ENCODE results near the gene MCF2L. TPM values are rescaled to one million over a fixed set of nuclear protein-coding genes. Genes with fewer than 3 reads are reported as not detected.

The MCF2L gene
- total RNA-seq, 1 experiment from 2014 or later = 22.1 TPM

DNA sequence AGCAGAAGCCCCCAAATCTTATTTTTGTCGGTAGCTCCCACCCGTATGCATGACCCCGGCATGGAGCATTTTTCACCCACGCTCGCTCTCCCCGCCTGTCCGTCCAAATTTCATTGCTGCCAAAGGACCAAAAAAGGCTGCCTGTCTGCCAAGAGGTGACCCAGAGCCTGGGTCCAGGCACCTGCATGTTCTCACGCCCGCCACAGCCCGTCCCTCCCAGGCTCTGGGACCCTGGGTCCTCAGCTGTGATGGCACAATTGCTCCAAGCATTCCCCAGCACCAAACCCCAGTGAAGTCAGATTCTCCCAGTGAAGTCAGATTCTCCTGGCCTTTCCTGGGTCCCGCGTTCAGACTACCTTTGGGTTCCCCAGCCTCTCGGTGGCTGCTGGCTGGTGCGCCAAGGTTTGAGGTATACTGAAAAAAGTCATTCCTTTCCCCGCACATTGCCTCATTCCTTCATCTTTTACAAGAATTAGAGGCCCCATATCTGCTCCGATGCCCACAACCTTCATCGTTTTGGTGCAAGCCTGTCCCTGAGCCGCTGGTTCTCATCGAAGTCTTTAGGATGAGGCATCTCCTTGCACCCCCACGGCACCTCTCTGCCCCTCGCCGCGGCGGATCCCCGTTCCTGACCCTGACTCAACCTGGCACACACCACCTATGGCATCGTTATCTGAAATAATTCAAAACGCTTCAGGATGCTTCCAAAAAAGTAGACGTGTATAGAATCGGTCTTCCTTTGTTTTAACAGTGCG, 77.3 kb downstream of the MCF2L start:
- Mint-ChIP-seq H3K4me3 (ENCODE audit: unreplicated experiment) (no peak overlapping the region), H3K9me3 (ENCODE audit: unreplicated experiment) (no peaks in the 10 kb centered on the region), H3K27me3 (ENCODE audit: insufficient read depth, unreplicated experiment) (no peaks in the 10 kb centered on the region), H3K27ac (ENCODE audit: unreplicated experiment) (no peak overlapping the region), H3K4me1 (ENCODE audit: low read depth, unreplicated experiment) (no peaks in the 10 kb centered on the region), H3K36me3 (ENCODE audit: insufficient read depth, unreplicated experiment) (no peaks in the 10 kb centered on the region)
- H3K27me3 ChIP-seq (replicated peaks; ENCODE audit: control insufficient read depth, insufficient read depth, low read length) = no peaks in the 10 kb centered on the region
- DNase-seq = no peak
- no peaks in the 10 kb centered on the region for H3K9me3 ChIP-seq
- H3K4me1 ChIP-seq = no peaks in the 10 kb centered on the region
- CTCF ChIA-PET = no interaction called here
- TF ChIP-seq CTCF (IDR thresholded peaks at IDR 0.05; ENCODE audit: insufficient read depth in 1 of 2, low read depth in 1 of 2, low read length in 1 of 2, severe bottlenecking in 1 of 2, unreplicated experiment in 1 of 2) = no peak
- no peaks in the 10 kb centered on the region for H3K36me3 ChIP-seq (ENCODE audit: control insufficient read depth, insufficient read depth, low read length)
- BruUV-seq (replicated peaks) = no TSS peak
- POLR2A ChIA-PET = no interaction called here
- no peak overlapping the region for H3K4me3 ChIP-seq (ENCODE audit: low read depth, low read length)
- intact Hi-C loops (cut with micrococcal nuclease; ENCODE audit: unreplicated experiment) = no loop called here

DNA sequence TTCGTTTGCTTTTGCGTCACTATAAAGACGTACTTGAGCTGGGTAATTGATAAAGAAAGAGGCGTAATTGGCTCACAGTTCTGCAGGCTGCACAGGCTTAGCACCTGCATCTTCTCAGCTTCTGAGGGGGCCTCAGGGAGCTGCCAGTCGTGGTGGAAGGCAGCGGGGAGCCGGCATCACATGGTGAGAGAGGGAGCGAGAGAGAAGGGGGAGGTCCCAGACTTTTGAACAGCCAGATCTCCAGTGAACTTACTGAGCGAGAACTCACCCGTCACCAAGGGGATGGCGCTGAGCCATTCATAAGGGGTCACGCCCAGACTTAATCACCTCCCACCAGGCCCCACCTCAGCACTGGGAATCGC, 77.8 kb downstream of the MCF2L start:
- BruUV-seq (replicated peaks) = no TSS peak
- POLR2A ChIA-PET = no interaction called here
- H3K36me3 ChIP-seq (ENCODE audit: control insufficient read depth, insufficient read depth, low read length) = no peaks in the 10 kb centered on the region
- Mint-ChIP-seq H3K36me3 (ENCODE audit: insufficient read depth, unreplicated experiment) (no peaks in the 10 kb centered on the region), H3K4me3 (ENCODE audit: unreplicated experiment) (no peak overlapping the region), H3K9me3 (ENCODE audit: unreplicated experiment) (no peaks in the 10 kb centered on the region), H3K27ac (ENCODE audit: unreplicated experiment) (no peak overlapping the region), H3K4me1 (ENCODE audit: low read depth, unreplicated experiment) (no peaks in the 10 kb centered on the region), H3K27me3 (ENCODE audit: insufficient read depth, unreplicated experiment) (no peaks in the 10 kb centered on the region)
- no peaks in the 10 kb centered on the region for H3K27me3 ChIP-seq (replicated peaks; ENCODE audit: control insufficient read depth, insufficient read depth, low read length)
- DNase-seq = no peak
- CTCF ChIA-PET = no interaction called here
- intact Hi-C loops (cut with micrococcal nuclease; ENCODE audit: unreplicated experiment) = no loop called here
- no peaks in the 10 kb centered on the region for H3K4me1 ChIP-seq
- H3K9me3 ChIP-seq = no peaks in the 10 kb centered on the region
- no peak for TF ChIP-seq CTCF (IDR thresholded peaks at IDR 0.05; ENCODE audit: insufficient read depth in 1 of 2, low read depth in 1 of 2, low read length in 1 of 2, severe bottlenecking in 1 of 2, unreplicated experiment in 1 of 2)
- H3K4me3 ChIP-seq (ENCODE audit: low read depth, low read length) = no peak overlapping the region

DNA sequence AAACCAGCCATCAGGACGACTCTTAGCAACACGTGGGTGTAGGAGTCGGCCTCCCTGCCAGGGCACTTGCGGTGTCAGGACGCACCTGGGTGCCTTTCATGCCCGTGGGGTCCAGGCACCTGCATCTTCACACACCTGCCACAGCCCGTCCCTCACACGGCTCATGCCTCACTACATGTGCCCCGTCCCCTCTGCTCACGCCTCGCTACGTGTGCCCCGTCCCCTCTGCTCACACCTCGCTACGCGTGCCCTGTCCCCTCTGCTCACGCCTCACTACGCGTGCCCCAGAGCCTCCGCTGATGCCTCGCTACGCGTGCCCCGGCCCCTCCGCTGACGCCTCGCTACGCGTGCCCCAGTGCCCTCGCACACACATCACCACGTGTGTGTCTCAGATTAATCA, 78.6 kb downstream of the MCF2L start:
- H3K4me1 Mint-ChIP-seq (ENCODE audit: low read depth, unreplicated experiment) = no peaks in the 10 kb centered on the region
- no peak overlapping the region for H3K4me3 ChIP-seq (ENCODE audit: low read depth, low read length)
- no peaks in the 10 kb centered on the region for H3K27me3 Mint-ChIP-seq (ENCODE audit: insufficient read depth, unreplicated experiment)
- TF ChIP-seq CTCF (IDR thresholded peaks at IDR 0.05; ENCODE audit: insufficient read depth in 1 of 2, low read depth in 1 of 2, low read length in 1 of 2, severe bottlenecking in 1 of 2, unreplicated experiment in 1 of 2) = no peak
- H3K36me3 ChIP-seq (ENCODE audit: control insufficient read depth, insufficient read depth, low read length) = no peaks in the 10 kb centered on the region
- ChIA-PET CTCF (no interaction called here), POLR2A (no interaction called here)
- H3K4me3 Mint-ChIP-seq (ENCODE audit: unreplicated experiment) = no peak overlapping the region
- no peaks in the 10 kb centered on the region for H3K9me3 ChIP-seq
- no peak for DNase-seq
- H3K27me3 ChIP-seq (replicated peaks; ENCODE audit: control insufficient read depth, insufficient read depth, low read length) = no peaks in the 10 kb centered on the region
- intact Hi-C loops (cut with micrococcal nuclease; ENCODE audit: unreplicated experiment) = no loop called here
- no peaks in the 10 kb centered on the region for H3K9me3 Mint-ChIP-seq (ENCODE audit: unreplicated experiment)
- no TSS peak for BruUV-seq (replicated peaks)
- no peak overlapping the region for H3K27ac Mint-ChIP-seq (ENCODE audit: unreplicated experiment)
- H3K36me3 Mint-ChIP-seq (ENCODE audit: insufficient read depth, unreplicated experiment) = no peaks in the 10 kb centered on the region
- H3K4me1 ChIP-seq = no peaks in the 10 kb centered on the region

Data from Caco-2 (cell line).